Cardiac septum (tissue), 1 donor: ENCODE results near the gene ISM1. TPM values are rescaled to one million over a fixed set of nuclear protein-coding genes. Genes with fewer than 3 reads are reported as not detected.

Experiments used
- DNase-seq: peaks from one replicate; pipeline ENCODE4 v3.0.0-alpha.2; 2020; ENCODE audit warnings: low spot score
- intact Hi-C: fragments of 100-400 bp; cut with DNase I; formaldehyde crosslinking; loops from one replicate; pipeline ENCODE4 v1.14.0; 2022
- long read RNA-seq: library from polyadenylated mRNA; unstranded; transcript quantifications from one replicate; pipeline ENCODE4 v2.0.0, GENCODE V29; 2021
- total RNA-seq: library from RNA; stranded (reverse); fragmentation: NEBNext Ultra II Directional; extraction: Animal tissue kit (Norgen Biotek cat#: 25700); gene quantifications from one replicate; pipeline ENCODE4 v1.2.1, GENCODE V29; 2021
- donor health status: DM: no; HTN: no; CAD: no.

The ISM1 gene
- total RNA-seq: 1.0 TPM
- long read RNA-seq, partial matches to known transcripts: 0 of 1 reads
- long read RNA-seq, other reads (novel, unspliced or antisense): 0 of 1 reads

- intact Hi-C loops: loop anchor here (2.0 kb wide), 1 partner anchor 50 kb away; no protein-coding TSS in a partner anchor
- no peak for DNase-seq
Observed at GRCh38 chr20:13220904-13221297, at the start of gene ISM1. TSS of gene ISM1 (plus strand) at chr20:13221274. CDS start at chr20:13221777, 503 bp downstream.

GRCh38 chr20:13173201-13173600 lies 47.9 kb upstream of the ISM1 start:
- intact Hi-C loops: no loop called here
- DNase-seq: no peak

- no peak for DNase-seq
- intact Hi-C loops: no loop called here
Observed at GRCh38 chr20:13174402-13174801, 46.7 kb upstream of the ISM1 start.

- intact Hi-C loops: no loop called here
- no peak for DNase-seq
Observed at GRCh38 chr20:13180986-13181889, 39.8 kb upstream of the ISM1 start.

- intact Hi-C loops: no loop called here
- DNase-seq: no peak
Observed at GRCh38 chr20:13183005-13183404, 38.1 kb upstream of the ISM1 start.

- no peak for DNase-seq
- intact Hi-C loops: no loop called here
Observed at GRCh38 chr20:13186043-13186774, 34.9 kb upstream of the ISM1 start.

GRCh38 chr20:13187899-13188298 lies 33.2 kb upstream of the ISM1 start:
- DNase-seq: no peak
- intact Hi-C loops: no loop called here

GRCh38 chr20:13199279-13199678 lies 21.8 kb upstream of the ISM1 start:
- DNase-seq: no peak
- intact Hi-C loops: no loop called here

- intact Hi-C loops: no loop called here
- DNase-seq: no peak
Observed at GRCh38 chr20:13200767-13201500, 20.1 kb upstream of the ISM1 start.

- DNase-seq: no peak
- intact Hi-C loops: no loop called here
Observed at GRCh38 chr20:13202565-13202964, 18.5 kb upstream of the ISM1 start.

GRCh38 chr20:13205425-13205824 lies 15.6 kb upstream of the ISM1 start:
- intact Hi-C loops: no loop called here
- DNase-seq: no peak

- intact Hi-C loops: no loop called here
- DNase-seq: no peak
Observed at GRCh38 chr20:13205848-13206434, 15.1 kb upstream of the ISM1 start.

- intact Hi-C loops: no loop called here
- DNase-seq: no peak
Observed at GRCh38 chr20:13207016-13207415, 14.1 kb upstream of the ISM1 start.

GRCh38 chr20:13211956-13212618 lies 9.0 kb upstream of the ISM1 start:
- DNase-seq: no peak
- intact Hi-C loops: no loop called here

GRCh38 chr20:13212750-13213149 lies 8.3 kb upstream of the ISM1 start:
- intact Hi-C loops: no loop called here
- DNase-seq: no peak

GRCh38 chr20:13213335-13213734 lies 7.7 kb upstream of the ISM1 start:
- intact Hi-C loops: no loop called here
- DNase-seq: no peak

GRCh38 chr20:13216533-13216932 lies 4.5 kb upstream of the ISM1 start:
- intact Hi-C loops: no loop called here
- no peak for DNase-seq

- intact Hi-C loops: loop anchor here (2.0 kb wide), 1 partner anchor 51 kb away; no protein-coding TSS in a partner anchor
- no peak for DNase-seq
Observed at GRCh38 chr20:13219327-13220193, 1.5 kb upstream of the ISM1 start.
